Measurements from ENCODE around the gene CORO2B. TPM values are rescaled to one million over a fixed set of nuclear protein-coding genes. Genes with fewer than 3 reads are reported as not detected.

Gene CORO2B
- total and polyA plus RNA-seq, 2 of the 4 experiments (the other 2 are of a cell fraction), result 9.3 to 39.3 TPM

DNA sequence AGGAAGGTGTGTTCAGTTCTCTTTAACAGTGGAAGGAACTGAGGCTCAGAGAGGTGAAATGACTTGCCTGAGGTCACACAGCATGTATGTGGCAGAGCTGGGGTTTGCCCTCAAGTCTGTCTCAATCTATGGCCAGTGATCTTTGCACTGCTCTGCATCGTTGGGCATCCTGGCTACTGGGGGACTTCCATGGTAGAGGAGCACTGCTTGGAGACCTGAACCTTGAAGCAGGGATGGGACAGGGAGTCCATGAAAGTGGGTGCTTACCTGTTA, 2.0 kb downstream of the CORO2B start (continued):
- TF ChIP-seq, protein P1, sequence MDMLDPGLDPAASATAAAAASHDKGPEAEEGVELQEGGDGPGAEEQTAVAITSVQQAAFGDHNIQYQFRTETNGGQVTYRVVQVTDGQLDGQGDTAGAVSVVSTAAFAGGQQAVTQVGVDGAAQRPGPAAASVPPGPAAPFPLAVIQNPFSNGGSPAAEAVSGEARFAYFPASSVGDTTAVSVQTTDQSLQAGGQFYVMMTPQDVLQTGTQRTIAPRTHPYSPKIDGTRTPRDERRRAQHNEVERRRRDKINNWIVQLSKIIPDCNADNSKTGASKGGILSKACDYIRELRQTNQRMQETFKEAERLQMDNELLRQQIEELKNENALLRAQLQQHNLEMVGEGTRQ (IDR thresholded peaks at IDR 0.05; ENCODE audit: low read depth, low read length), result no peak
- TF ChIP-seq MAZ (IDR thresholded peaks at IDR 0.05; ENCODE audit: borderline replicate concordance, low read depth, low read length), result no peak
- no peak for TF ChIP-seq BHLHE40 (IDR thresholded peaks at IDR 0.05; ENCODE audit: low read depth, low read length)

- Histone ChIP-seq H2BK15ac (ENCODE audit: low read depth, low read length) (no peak overlapping the region), H3K27me3 (ENCODE audit: control insufficient read depth, insufficient read depth, low read length) (no peaks in the 10 kb centered on the region), H2BK20ac (ENCODE audit: low read depth, low read length) (0 out of 2 replicates have a peak overlapping the region, but pooled peaks have one; percentile 22), H2AK9ac (replicated peaks; ENCODE audit: low read depth, low read length, poor library complexity) (peak overlapping the region; percentile 29), H3K9me3 (ENCODE audit: control insufficient read depth, insufficient read depth, low read length) (no peaks in the 10 kb centered on the region), H4K5ac (ENCODE audit: low read depth, low read length) (no peak overlapping the region), H3K4me2 (ENCODE audit: low read depth, low read length) (no peak overlapping the region), H3K56ac (ENCODE audit: extremely low read depth, insufficient read depth, low read length) (no peak overlapping the region), H4K20me1 (ENCODE audit: insufficient read depth, low read length) (no peaks in the 10 kb centered on the region), H3K27ac (ENCODE audit: insufficient read depth, low read length) (no peak overlapping the region), H3K4me3 (ENCODE audit: insufficient read depth, low read depth, low read length) (no peak overlapping the region), H4K91ac (ENCODE audit: insufficient read depth, low read depth, low read length) (no peak overlapping the region; the same call in 1 of the 2 replicates), H2AK5ac (ENCODE audit: low read depth, low read length) (no peak overlapping the region), H4K8ac (ENCODE audit: low read depth in 2 of 2, low read length in 2 of 2) (peak overlapping the region in 1 of 2 experiments; percentile 14; a peak in 2 of 4 replicates), H2AFZ (replicated peaks; ENCODE audit: low read length, poor library complexity) (peak overlapping the region; percentile 2), H3K4me1 (ENCODE audit: control insufficient read depth, insufficient read depth, low read length) (peaks cover 17% of the 10 kb centered on the region), H2BK5ac (ENCODE audit: low read depth, low read length, poor library complexity, severe bottlenecking) (no peak overlapping the region), H2BK120ac (ENCODE audit: low read depth, low read length) (peak overlapping the region; percentile 25; the same call in 1 of the 2 replicates), H3K36me3 (ENCODE audit: control insufficient read depth, insufficient read depth, low read length) (no peaks in the 10 kb centered on the region), H3K79me1 (ENCODE audit: low read depth in 1 of 2, low read length in 2 of 2) (peaks cover 23 to 73% of the 10 kb centered on the region in 2 experiments), H3K4ac (ENCODE audit: low read depth, low read length) (peak overlapping the region; percentile 44; the same call in 1 of the 2 replicates), H3K18ac (ENCODE audit: low read depth, low read length) (no peak overlapping the region), H3K9me1 (ENCODE audit: insufficient read depth, low read length) (peaks cover 25% of the 10 kb centered on the region), H3K14ac (replicated peaks; ENCODE audit: low read depth, low read length) (0 out of 2 replicates have a peak overlapping the region, but pooled peaks have one; percentile 48), H3K9ac (ENCODE audit: low read depth, low read length) (no peak overlapping the region), H3K23ac (ENCODE audit: low read depth, low read length) (peak overlapping the region; percentile 69; the same call in 1 of the 2 replicates)
- no CpG with 5 or more reads among the region's 5 CpGs for WGBS, 2 experiments (ENCODE audit: extremely low coverage in 2 of 2, insufficient read length in 1 of 2)
- ChIA-PET POLR2A (ENCODE audit: unreplicated experiment) (no interaction called here), CTCF (interaction anchor here (1.2 kb wide), 1 partner anchor 92 kb away, joined by 3 read pairs; no protein-coding TSS in a partner anchor)
- BruUV-seq (replicated peaks), result no TSS peak
- intact Hi-C loops (cut with micrococcal nuclease) (no loop called here), in situ Hi-C loops (cut with MboI; ENCODE audit: low sequenced_read_pairs) (no loop called here), dilution Hi-C loops (cut with HindIII; ENCODE audit: low sequenced_read_pairs, unreplicated experiment) (no loop called here)
- no peak for DNase-seq
- no peak for ATAC-seq (ENCODE audit: low read depth)
- TF ChIP-seq RAD21 (IDR thresholded peaks at IDR 0.05; ENCODE audit: low read length), result no peak
- TF ChIP-seq RCOR1 (IDR thresholded peaks at IDR 0.05; ENCODE audit: insufficient replicate concordance, low read length), result no peak
- TF ChIP-seq, protein P2, sequence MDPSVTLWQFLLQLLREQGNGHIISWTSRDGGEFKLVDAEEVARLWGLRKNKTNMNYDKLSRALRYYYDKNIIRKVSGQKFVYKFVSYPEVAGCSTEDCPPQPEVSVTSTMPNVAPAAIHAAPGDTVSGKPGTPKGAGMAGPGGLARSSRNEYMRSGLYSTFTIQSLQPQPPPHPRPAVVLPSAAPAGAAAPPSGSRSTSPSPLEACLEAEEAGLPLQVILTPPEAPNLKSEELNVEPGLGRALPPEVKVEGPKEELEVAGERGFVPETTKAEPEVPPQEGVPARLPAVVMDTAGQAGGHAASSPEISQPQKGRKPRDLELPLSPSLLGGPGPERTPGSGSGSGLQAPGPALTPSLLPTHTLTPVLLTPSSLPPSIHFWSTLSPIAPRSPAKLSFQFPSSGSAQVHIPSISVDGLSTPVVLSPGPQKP (IDR thresholded peaks at IDR 0.05; ENCODE audit: borderline replicate concordance, low read depth, low read length), result no peak
- TF ChIP-seq MXI1 (IDR thresholded peaks at IDR 0.05; ENCODE audit: borderline replicate concordance, low read depth, low read length), result no peak
- TF ChIP-seq SMC3 (IDR thresholded peaks at IDR 0.05; ENCODE audit: low read depth, low read length), result no peak
- TF ChIP-seq NFE2L2 (IDR thresholded peaks at IDR 0.05; ENCODE audit: low read depth, low read length), result no peak
- TF ChIP-seq CEBPB (IDR thresholded peaks at IDR 0.05; ENCODE audit: low read depth, low read length), result no peak
- TF ChIP-seq MAFK (IDR thresholded peaks at IDR 0.05; ENCODE audit: low read depth, low read length), result no peak
- TF ChIP-seq, protein P1 (IDR thresholded peaks at IDR 0.05; ENCODE audit: low read depth, low read length), result no peak
- TF ChIP-seq BHLHE40 (IDR thresholded peaks at IDR 0.05; ENCODE audit: low read depth, low read length), result no peak
- no peak for TF ChIP-seq CHD1 (IDR thresholded peaks at IDR 0.05; ENCODE audit: low read depth, low read length)
- no peak for TF ChIP-seq MAZ (IDR thresholded peaks at IDR 0.05; ENCODE audit: borderline replicate concordance, low read depth, low read length)
- TF ChIP-seq FOS (IDR thresholded peaks at IDR 0.05; ENCODE audit: low read depth, low read length), result no peak
- TF ChIP-seq POLR2A (IDR thresholded peaks at IDR 0.05; ENCODE audit: low read depth, low read length), result no peak
- TF ChIP-seq RFX5 (IDR thresholded peaks at IDR 0.05; ENCODE audit: low read depth, low read length), result no peak
Measured at GRCh38 chr15:68581725-68582124, 2.9 kb downstream of the CORO2B start.
